ENCODE data around the gene CBX6.

DNA sequence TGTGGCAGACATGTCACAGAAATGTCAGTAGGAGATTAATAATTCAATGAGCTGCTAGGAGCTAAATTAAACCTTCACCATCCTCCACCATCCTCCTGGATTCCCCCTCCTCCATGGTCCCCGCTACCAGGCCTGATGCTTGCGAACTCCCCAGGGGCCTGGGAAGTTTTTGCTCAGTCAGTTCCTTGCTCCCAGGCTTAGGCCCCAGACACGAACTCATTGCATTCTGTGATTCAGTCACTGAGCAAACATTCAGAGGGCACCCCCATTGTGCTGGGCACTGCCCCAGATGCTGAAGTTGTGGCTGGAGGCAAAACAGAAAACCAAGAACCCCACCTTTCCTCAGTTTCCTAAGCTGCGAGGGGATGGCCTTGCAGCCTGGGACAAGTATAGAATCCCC, 42.5 kb downstream of the CBX6 start:
- TF ChIP-seq, protein P1, sequence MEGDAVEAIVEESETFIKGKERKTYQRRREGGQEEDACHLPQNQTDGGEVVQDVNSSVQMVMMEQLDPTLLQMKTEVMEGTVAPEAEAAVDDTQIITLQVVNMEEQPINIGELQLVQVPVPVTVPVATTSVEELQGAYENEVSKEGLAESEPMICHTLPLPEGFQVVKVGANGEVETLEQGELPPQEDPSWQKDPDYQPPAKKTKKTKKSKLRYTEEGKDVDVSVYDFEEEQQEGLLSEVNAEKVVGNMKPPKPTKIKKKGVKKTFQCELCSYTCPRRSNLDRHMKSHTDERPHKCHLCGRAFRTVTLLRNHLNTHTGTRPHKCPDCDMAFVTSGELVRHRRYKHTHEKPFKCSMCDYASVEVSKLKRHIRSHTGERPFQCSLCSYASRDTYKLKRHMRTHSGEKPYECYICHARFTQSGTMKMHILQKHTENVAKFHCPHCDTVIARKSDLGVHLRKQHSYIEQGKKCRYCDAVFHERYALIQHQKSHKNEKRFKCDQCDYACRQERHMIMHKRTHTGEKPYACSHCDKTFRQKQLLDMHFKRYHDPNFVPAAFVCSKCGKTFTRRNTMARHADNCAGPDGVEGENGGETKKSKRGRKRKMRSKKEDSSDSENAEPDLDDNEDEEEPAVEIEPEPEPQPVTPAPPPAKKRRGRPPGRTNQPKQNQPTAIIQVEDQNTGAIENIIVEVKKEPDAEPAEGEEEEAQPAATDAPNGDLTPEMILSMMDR (IDR thresholded peaks at IDR 0.05) = no peak
- no peak for TF ChIP-seq POLR2A (IDR thresholded peaks at IDR 0.05)
